ENCODE results near the gene SLC5A6. TPM values are rescaled to one million over a fixed set of nuclear protein-coding genes. Genes with fewer than 3 reads are reported as not detected.

SLC5A6 gene
- total and polyA plus RNA-seq, 2 donors (not counting 1 experiment from before 2014, with no cell fraction given), result 50.8 to 52.6 TPM

- intact Hi-C loops (cut with micrococcal nuclease), result no loop called here
- Mint-ChIP-seq H3K9me3 (ENCODE audit: insufficient read depth) (no peaks in the 10 kb centered on the region), H3K27ac (no peak overlapping the region), H3K4me3 (no peak overlapping the region), H3K4me1 (no peaks in the 10 kb centered on the region), H3K27me3 (peaks cover 30% of the 10 kb centered on the region)
- Histone ChIP-seq H3K9ac (ENCODE audit: low read length) (no peak overlapping the region), H2AFZ (ENCODE audit: insufficient read depth, low read depth, low read length, poor library complexity, severe bottlenecking) (no peak overlapping the region), H3K4me3 (ENCODE audit: control extremely low read depth in 1 of 5, extremely low read depth in 1 of 5, insufficient read depth in 1 of 5, low read depth in 2 of 5, low read length in 4 of 5) (no peak overlapping the region), H3K27me3 (replicated peaks in 1 of 4; ENCODE audit: control extremely low read depth in 1 of 4, control insufficient read depth in 3 of 4, insufficient read depth in 4 of 4, low read length in 3 of 4) (peaks cover 0 to 23% (median 9%) of the 10 kb centered on the region in 4 experiments), H3K4me2 (replicated peaks; ENCODE audit: low read depth, low read length, poor library complexity, severe bottlenecking) (no peak overlapping the region), H3K4me1 (ENCODE audit: control insufficient read depth in 2 of 2, insufficient read depth in 2 of 2, low read length in 2 of 2) (peaks cover 0 to 5% of the 10 kb centered on the region in 2 donors), H3K9me3 (ENCODE audit: control extremely low read depth in 1 of 3, control insufficient read depth in 2 of 3, insufficient read depth in 1 of 3, low read length in 2 of 3) (peaks cover 0 to 4% (median 0%) of the 10 kb centered on the region in 3 donors), H3K27ac (ENCODE audit: low read length in 2 of 2) (no peak overlapping the region), H3K79me2 (ENCODE audit: control insufficient read depth, insufficient read depth, low read length) (no peaks in the 10 kb centered on the region), H3K36me3 (replicated peaks in 1 of 2; ENCODE audit: control extremely low read depth in 1 of 2, control insufficient read depth in 1 of 2, extremely low read depth in 1 of 2, insufficient read depth in 2 of 2, low read length in 1 of 2) (no peaks in the 10 kb centered on the region), H4K20me1 (ENCODE audit: control insufficient read depth, insufficient read depth, low read length, poor library complexity, severe bottlenecking) (no peaks in the 10 kb centered on the region)
- CTCF ChIA-PET, result interaction anchor here (1.0 to 1.8 kb wide), 3 partner anchors 30 to 289 kb away, joined by 3 to 6 read pairs (median 6); no protein-coding TSS in a partner anchor
- WGBS (ENCODE audit: insufficient coverage), result 71% methylated on average over 4 of the region's 12 CpGs
- no peak for TF ChIP-seq EZH2 (IDR thresholded peaks at IDR 0.05; ENCODE audit: borderline replicate concordance, insufficient read depth, low read depth, low read length, poor library complexity, severe bottlenecking)
- no peak for TF ChIP-seq CTCF (IDR thresholded peaks at IDR 0.05)
- ATAC-seq (ENCODE audit: low read depth) (no peak), DNase-seq (no peak)
- POLR2A ChIA-PET, result no interaction called here
Observed at GRCh38 chr2:27249159-27249890, 37.3 kb upstream of the SLC5A6 start.

- no peaks in the 10 kb centered on the region for H4K20me1 ChIP-seq (ENCODE audit: control insufficient read depth, insufficient read depth, low read length, poor library complexity, severe bottlenecking)
- 94% methylated on average over 3 of the region's 4 CpGs for WGBS (ENCODE audit: insufficient coverage)
- no peak overlapping the region for H3K9ac ChIP-seq (ENCODE audit: low read length)
- no peak for TF ChIP-seq CTCF (IDR thresholded peaks at IDR 0.05)
- H3K27me3 Mint-ChIP-seq, result peaks cover 30% of the 10 kb centered on the region
- H3K4me1 Mint-ChIP-seq, result no peaks in the 10 kb centered on the region
- H3K4me1 ChIP-seq (ENCODE audit: control insufficient read depth in 2 of 2, insufficient read depth in 2 of 2, low read length in 2 of 2), result peaks cover 0 to 5% of the 10 kb centered on the region in 2 donors
- H3K9me3 Mint-ChIP-seq (ENCODE audit: insufficient read depth), result no peaks in the 10 kb centered on the region
- no peak for ATAC-seq (ENCODE audit: low read depth)
- no peak overlapping the region for H3K27ac ChIP-seq (ENCODE audit: low read length in 2 of 2)
- H3K36me3 ChIP-seq (replicated peaks in 1 of 2; ENCODE audit: control extremely low read depth in 1 of 2, control insufficient read depth in 1 of 2, extremely low read depth in 1 of 2, insufficient read depth in 2 of 2, low read length in 1 of 2), result peaks cover 0 to 9% of the 10 kb centered on the region in 2 experiments
- ChIA-PET CTCF (interaction anchor here (1.2 to 1.8 kb wide), 2 partner anchors 55 to 288 kb away, joined by 3 to 6 read pairs; no protein-coding TSS in a partner anchor), POLR2A (no interaction called here)
- H3K4me2 ChIP-seq (replicated peaks; ENCODE audit: low read depth, low read length, poor library complexity, severe bottlenecking), result no peak overlapping the region
- peaks cover 0 to 4% (median 0%) of the 10 kb centered on the region in 3 donors for H3K9me3 ChIP-seq (ENCODE audit: control extremely low read depth in 1 of 3, control insufficient read depth in 2 of 3, insufficient read depth in 1 of 3, low read length in 2 of 3)
- no peak overlapping the region for H2AFZ ChIP-seq (ENCODE audit: insufficient read depth, low read depth, low read length, poor library complexity, severe bottlenecking)
- intact Hi-C loops (cut with micrococcal nuclease), result no loop called here
- no peak overlapping the region for H3K4me3 Mint-ChIP-seq
- no peak overlapping the region for H3K27ac Mint-ChIP-seq
- H3K4me3 ChIP-seq (ENCODE audit: control extremely low read depth in 1 of 5, extremely low read depth in 1 of 5, insufficient read depth in 1 of 5, low read depth in 2 of 5, low read length in 4 of 5), result no peak overlapping the region
- H3K27me3 ChIP-seq (replicated peaks in 1 of 4; ENCODE audit: control extremely low read depth in 1 of 4, control insufficient read depth in 3 of 4, insufficient read depth in 4 of 4, low read length in 3 of 4), result peaks cover 0 to 16% (median 7%) of the 10 kb centered on the region in 4 experiments
- no peak for DNase-seq
- no peaks in the 10 kb centered on the region for H3K79me2 ChIP-seq (ENCODE audit: control insufficient read depth, insufficient read depth, low read length)
Observed at GRCh38 chr2:27247893-27248292, 35.8 kb upstream of the SLC5A6 start.

All from B cell (primary cell).